Ishikawa (cell line): ENCODE measurements around the gene ZNF577.

Experiments
- CEBPB ChIP-seq: IDR thresholded peaks from 2 replicates; pipeline ENCODE4 v1.6.1; 2012
- CREB1 ChIP-seq: IDR thresholded peaks from 2 replicates; pipeline ENCODE4 v1.6.1; 2012; ENCODE audit warnings: low read depth
- EGR1 ChIP-seq: IDR thresholded peaks from 2 replicates; pipeline ENCODE4 v1.6.1; 2012
- EP300 ChIP-seq: IDR thresholded peaks from 2 replicates; pipeline ENCODE4 v1.6.1; 2012; ENCODE audit warnings: borderline replicate concordance
- FOXM1 ChIP-seq: IDR thresholded peaks from 2 replicates; pipeline ENCODE4 v1.6.1; 2012; ENCODE audit warnings: low read depth, borderline replicate concordance
- NFIC ChIP-seq: IDR thresholded peaks from 2 replicates; pipeline ENCODE4 v1.6.1; 2012
- RAD21 ChIP-seq: IDR thresholded peaks from 2 replicates; pipeline ENCODE4 v1.6.1; 2012; ENCODE audit warnings: low read depth
- TAF1 ChIP-seq: IDR thresholded peaks from 2 replicates; pipeline ENCODE4 v1.6.1; 2012; ENCODE audit warnings: low read depth, mild to moderate bottlenecking
- TCF12 ChIP-seq: IDR thresholded peaks from 2 replicates; pipeline ENCODE4 v1.6.1; 2012; ENCODE audit warnings: low read depth
- TEAD4 ChIP-seq: IDR thresholded peaks from 2 replicates; pipeline ENCODE4 v1.6.1; 2012
- YY1 ChIP-seq: IDR thresholded peaks from 2 replicates; pipeline ENCODE4 v1.6.1; 2012; ENCODE audit warnings: low read depth
- ZBTB7A ChIP-seq: IDR thresholded peaks from 2 replicates; pipeline ENCODE4 v1.6.1; 2012; ENCODE audit warnings: low read depth
- TF ChIP-seq, protein P1 (sequence below): IDR thresholded peaks from 2 replicates; pipeline ENCODE4 v1.6.1; 2012
- TF ChIP-seq, protein P2 (sequence below): IDR thresholded peaks from 2 replicates; pipeline ENCODE4 v1.6.1; 2012; ENCODE audit warnings: low read depth, mild to moderate bottlenecking
- TF ChIP-seq, protein P3 (sequence below): IDR thresholded peaks from 2 replicates; pipeline ENCODE4 v1.6.1; 2012

ZNF577 gene

DNA sequence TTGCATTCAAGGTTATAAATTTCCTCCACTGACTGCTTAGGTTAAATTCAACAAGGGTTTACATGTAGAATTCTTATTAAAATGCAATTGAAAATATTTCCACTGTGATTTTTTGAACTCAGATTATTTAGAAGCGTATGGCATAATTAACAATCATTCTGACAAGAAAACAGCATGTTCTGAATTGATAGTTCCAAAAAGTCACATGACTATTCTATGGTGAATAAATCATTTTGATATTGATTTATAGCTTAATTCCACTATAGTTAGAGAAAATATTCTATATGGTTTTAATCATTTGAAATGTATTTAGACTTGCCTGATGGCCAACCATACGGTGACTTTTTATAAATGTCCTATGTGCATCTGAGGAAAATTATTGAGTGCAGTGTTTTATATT, 3.0 kb downstream of the ZNF577 start:
- TF ChIP-seq CREB1 (no peak), ZBTB7A (no peak), EGR1 (no peak), NFIC (no peak), TAF1 (no peak), YY1 (no peak), CEBPB (no peak), FOXM1 (no peak), RAD21 (no peak), EP300 (no peak), TEAD4 (no peak), TCF12 (no peak)
- TF ChIP-seq, protein P1, sequence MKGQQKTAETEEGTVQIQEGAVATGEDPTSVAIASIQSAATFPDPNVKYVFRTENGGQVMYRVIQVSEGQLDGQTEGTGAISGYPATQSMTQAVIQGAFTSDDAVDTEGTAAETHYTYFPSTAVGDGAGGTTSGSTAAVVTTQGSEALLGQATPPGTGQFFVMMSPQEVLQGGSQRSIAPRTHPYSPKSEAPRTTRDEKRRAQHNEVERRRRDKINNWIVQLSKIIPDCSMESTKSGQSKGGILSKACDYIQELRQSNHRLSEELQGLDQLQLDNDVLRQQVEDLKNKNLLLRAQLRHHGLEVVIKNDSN: no peak
- TF ChIP-seq, protein P2, sequence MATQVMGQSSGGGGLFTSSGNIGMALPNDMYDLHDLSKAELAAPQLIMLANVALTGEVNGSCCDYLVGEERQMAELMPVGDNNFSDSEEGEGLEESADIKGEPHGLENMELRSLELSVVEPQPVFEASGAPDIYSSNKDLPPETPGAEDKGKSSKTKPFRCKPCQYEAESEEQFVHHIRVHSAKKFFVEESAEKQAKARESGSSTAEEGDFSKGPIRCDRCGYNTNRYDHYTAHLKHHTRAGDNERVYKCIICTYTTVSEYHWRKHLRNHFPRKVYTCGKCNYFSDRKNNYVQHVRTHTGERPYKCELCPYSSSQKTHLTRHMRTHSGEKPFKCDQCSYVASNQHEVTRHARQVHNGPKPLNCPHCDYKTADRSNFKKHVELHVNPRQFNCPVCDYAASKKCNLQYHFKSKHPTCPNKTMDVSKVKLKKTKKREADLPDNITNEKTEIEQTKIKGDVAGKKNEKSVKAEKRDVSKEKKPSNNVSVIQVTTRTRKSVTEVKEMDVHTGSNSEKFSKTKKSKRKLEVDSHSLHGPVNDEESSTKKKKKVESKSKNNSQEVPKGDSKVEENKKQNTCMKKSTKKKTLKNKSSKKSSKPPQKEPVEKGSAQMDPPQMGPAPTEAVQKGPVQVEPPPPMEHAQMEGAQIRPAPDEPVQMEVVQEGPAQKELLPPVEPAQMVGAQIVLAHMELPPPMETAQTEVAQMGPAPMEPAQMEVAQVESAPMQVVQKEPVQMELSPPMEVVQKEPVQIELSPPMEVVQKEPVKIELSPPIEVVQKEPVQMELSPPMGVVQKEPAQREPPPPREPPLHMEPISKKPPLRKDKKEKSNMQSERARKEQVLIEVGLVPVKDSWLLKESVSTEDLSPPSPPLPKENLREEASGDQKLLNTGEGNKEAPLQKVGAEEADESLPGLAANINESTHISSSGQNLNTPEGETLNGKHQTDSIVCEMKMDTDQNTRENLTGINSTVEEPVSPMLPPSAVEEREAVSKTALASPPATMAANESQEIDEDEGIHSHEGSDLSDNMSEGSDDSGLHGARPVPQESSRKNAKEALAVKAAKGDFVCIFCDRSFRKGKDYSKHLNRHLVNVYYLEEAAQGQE: no peak
- TF ChIP-seq, protein P3, sequence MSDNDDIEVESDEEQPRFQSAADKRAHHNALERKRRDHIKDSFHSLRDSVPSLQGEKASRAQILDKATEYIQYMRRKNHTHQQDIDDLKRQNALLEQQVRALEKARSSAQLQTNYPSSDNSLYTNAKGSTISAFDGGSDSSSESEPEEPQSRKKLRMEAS: no peak

DNA sequence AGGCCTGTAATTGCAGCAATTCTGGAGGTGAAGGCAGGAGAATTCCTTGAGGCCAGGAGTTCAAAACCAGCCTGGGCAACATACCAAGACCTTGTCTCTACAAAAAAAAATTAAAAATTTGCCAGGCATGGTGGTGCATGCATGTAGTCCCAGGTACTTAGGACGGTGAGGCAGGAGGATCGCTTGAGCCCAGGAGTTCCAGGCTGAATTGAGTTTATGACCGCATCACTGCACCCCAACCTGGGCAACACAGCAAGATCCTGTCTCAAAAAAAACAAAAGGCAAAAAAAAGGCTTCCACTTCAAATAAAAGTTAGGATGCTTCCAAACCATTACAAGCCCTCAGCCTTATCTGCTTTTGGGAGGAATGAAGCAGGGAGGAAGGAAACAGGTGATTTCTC, 5.2 kb downstream of the ZNF577 start:
- no peak for TF ChIP-seq YY1
- no peak for TF ChIP-seq RAD21
- TF ChIP-seq CEBPB: no peak
- no peak for TF ChIP-seq NFIC
- TF ChIP-seq TEAD4: no peak
- no peak for TF ChIP-seq ZBTB7A
- no peak for TF ChIP-seq EP300
- TF ChIP-seq CREB1: no peak
- no peak for TF ChIP-seq EGR1
- no peak for TF ChIP-seq TAF1
- TF ChIP-seq, protein P1: no peak
- TF ChIP-seq, protein P3: no peak
- TF ChIP-seq, protein P2: no peak

DNA sequence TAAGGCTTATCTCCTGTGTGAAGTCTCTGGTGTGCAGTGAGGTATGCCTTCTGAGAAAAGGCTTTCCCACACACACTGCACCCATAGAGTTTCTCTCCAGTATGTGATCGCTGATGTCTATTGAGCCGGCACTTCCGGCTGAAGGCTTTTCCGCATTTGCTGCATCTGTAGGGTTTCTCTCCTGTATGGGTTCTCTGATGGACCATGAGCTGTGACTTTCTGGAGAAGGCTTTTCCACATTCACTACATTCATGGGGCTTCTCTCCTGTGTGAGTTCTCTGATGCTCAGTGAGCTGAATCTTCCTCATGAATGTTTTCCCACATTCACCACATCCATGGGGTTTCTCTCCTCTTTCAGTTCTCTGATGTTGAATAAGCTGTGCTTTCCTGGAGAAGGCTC, 14.7 kb downstream of the ZNF577 start:
- TF ChIP-seq FOXM1 (no peak), TCF12 (no peak), RAD21 (no peak), ZBTB7A (no peak), EP300 (no peak), EGR1 (no peak), YY1 (no peak), NFIC (no peak), TAF1 (no peak), TEAD4 (no peak), CREB1 (no peak), CEBPB (no peak)
- TF ChIP-seq, protein P3: no peak
- TF ChIP-seq, protein P2: no peak
- TF ChIP-seq, protein P1: no peak

DNA sequence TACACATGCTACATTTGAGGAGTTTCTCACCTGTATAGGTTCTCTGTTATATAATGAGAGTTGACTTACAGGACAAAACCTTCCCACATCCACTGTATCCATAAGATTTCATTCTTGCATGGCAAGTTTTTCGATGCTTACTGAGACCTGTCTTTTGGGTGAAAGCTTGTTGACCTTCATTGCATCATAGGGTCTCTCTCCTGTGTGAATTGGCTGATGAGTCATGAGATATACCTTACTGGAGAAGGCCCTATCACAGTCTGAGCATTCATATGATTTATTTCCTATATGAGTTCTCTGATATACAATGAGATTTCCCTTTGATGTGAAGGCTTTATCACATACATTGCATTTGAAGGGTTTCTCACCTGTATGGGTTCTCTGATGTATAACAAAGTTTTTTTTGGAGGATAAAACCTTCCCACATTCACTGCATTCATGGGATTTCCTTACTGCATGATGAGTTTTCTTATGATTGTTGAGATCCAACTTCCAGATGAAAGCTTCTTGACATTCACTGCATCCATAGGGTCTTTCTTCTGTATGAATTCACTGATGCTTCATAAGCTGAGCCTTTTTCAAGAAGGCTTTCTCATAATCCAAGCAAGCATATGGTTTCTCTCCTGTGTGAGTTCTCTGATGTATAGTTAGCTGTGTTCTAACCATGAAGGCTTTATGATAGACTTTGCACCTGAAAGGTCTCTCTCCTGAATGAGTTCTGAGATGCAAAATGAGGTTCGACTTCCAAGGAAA, 25.7 kb downstream of the ZNF577 start:
- TF ChIP-seq, protein P3: no peak
- TF ChIP-seq TEAD4 (no peak), RAD21 (no peak), CEBPB (no peak), NFIC (no peak), TAF1 (no peak), CREB1 (no peak), FOXM1 (no peak), YY1 (no peak), TCF12 (no peak), ZBTB7A (no peak), EGR1 (no peak), EP300 (no peak)
- TF ChIP-seq, protein P1: no peak
- TF ChIP-seq, protein P2: no peak
